Prostate gland (tissue), 2 donors: Measurements from ENCODE around the gene ARID2.

Experiments
- POLR2A ChIP-seq: fragments of 450-650 bp; IDR thresholded peaks from one replicate; pipeline ENCODE4 v1.6.1; 2016; ENCODE audit warnings: antibody characterized with exemption, mild to moderate bottlenecking
- POLR2AphosphoS5 ChIP-seq: sonication (generic); formaldehyde crosslinking; IDR thresholded peaks from one replicate; pipeline ENCODE4 v1.6.1; 2017; ENCODE audit warnings: antibody characterized with exemption
- TF ChIP-seq, protein P1 (sequence below), 4 experiments: fragments of 200-600 bp in 2 of 4; fragments of 450-650 bp in 2 of 4; sonication (generic) in 2 of 4; IDR thresholded peaks; 1 replicate in 3 of 4; 2 replicates in 1 of 4; pipeline ENCODE4 v1.5.1; 2016 to 2019; ENCODE audit warnings: antibody characterized with exemption in 4 of 4, mild to moderate bottlenecking in 2 of 4, moderate library complexity in 2 of 4

DNA sequence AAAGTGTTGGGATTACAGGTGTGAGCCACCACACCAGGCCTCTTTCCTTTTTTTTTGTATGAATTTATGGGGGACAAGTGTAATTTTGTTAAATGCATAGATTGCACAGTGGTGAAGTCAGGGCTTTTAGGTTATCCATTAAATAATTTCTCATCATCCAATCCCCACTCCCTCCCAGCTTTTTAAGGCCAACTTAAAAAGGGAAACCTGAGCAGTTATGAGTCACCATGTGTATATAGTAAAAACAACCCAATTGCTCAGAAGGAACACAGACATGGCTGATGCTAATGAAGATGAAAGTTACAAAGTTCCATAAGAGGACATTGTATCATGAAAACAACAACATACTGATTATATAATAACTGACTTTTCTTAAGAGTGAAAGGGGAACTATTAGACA lies 25.6 kb upstream of the ARID2 start:
- TF ChIP-seq, protein P1, sequence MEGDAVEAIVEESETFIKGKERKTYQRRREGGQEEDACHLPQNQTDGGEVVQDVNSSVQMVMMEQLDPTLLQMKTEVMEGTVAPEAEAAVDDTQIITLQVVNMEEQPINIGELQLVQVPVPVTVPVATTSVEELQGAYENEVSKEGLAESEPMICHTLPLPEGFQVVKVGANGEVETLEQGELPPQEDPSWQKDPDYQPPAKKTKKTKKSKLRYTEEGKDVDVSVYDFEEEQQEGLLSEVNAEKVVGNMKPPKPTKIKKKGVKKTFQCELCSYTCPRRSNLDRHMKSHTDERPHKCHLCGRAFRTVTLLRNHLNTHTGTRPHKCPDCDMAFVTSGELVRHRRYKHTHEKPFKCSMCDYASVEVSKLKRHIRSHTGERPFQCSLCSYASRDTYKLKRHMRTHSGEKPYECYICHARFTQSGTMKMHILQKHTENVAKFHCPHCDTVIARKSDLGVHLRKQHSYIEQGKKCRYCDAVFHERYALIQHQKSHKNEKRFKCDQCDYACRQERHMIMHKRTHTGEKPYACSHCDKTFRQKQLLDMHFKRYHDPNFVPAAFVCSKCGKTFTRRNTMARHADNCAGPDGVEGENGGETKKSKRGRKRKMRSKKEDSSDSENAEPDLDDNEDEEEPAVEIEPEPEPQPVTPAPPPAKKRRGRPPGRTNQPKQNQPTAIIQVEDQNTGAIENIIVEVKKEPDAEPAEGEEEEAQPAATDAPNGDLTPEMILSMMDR (IDR thresholded peaks at IDR 0.05): no peak
- TF ChIP-seq POLR2A (no peak), POLR2AphosphoS5 (no peak)
